HT-29 (cell line): Measurements from ENCODE around the gene VIPR2. TPM values are rescaled to one million over a fixed set of nuclear protein-coding genes. Genes with fewer than 3 reads are reported as not detected.
"Not testable (repeated sequence)": the region's sequence is repeated elsewhere in the genome, so short reads cannot be mapped to it uniquely, and the experiment has no call there.

ENCODE experiments used
- DNase-seq: peaks from one replicate; pipeline ENCODE4 v3.0.0-alpha.2; 2015; ENCODE audit warnings: low spot score
- total RNA-seq: library from RNA; depleted of rRNA; stranded (reverse); fragments of >200 nt; shearing (Covaris generic); gene quantifications from 2 replicates; pipeline ENCODE4 v1.2.3, GENCODE V29; 2014

Gene VIPR2
- total RNA-seq, 1 experiment from 2014 or later = not detected

GRCh38 chr7:159140170-159140910, 4.3 kb downstream of the VIPR2 start:
- DNase-seq = no peak

- no peak for DNase-seq
Measured at GRCh38 chr7:159139639-159140038, 5.0 kb downstream of the VIPR2 start.

GRCh38 chr7:159139202-159139601, 5.5 kb downstream of the VIPR2 start:
- DNase-seq = no peak

GRCh38 chr7:159138508-159138907, 6.2 kb downstream of the VIPR2 start:
- DNase-seq = no peak

- no peak for DNase-seq
Measured at GRCh38 chr7:159137906-159138305, 6.8 kb downstream of the VIPR2 start.

GRCh38 chr7:159136846-159137245, 7.8 kb downstream of the VIPR2 start:
- DNase-seq = no peak

GRCh38 chr7:159136442-159136841, 8.2 kb downstream of the VIPR2 start:
- no peak for DNase-seq

GRCh38 chr7:159136013-159136412, 8.7 kb downstream of the VIPR2 start:
- no peak for DNase-seq

GRCh38 chr7:159132670-159133443, 11.8 kb downstream of the VIPR2 start:
- DNase-seq = not testable (repeated sequence)

GRCh38 chr7:159130820-159131219, 13.8 kb downstream of the VIPR2 start:
- no peak for DNase-seq

GRCh38 chr7:159130199-159130775, 14.4 kb downstream of the VIPR2 start:
- DNase-seq = no peak

GRCh38 chr7:159128767-159129166, 15.9 kb downstream of the VIPR2 start:
- DNase-seq = no peak

GRCh38 chr7:159127691-159128642, 16.7 kb downstream of the VIPR2 start:
- DNase-seq = no peak

GRCh38 chr7:159126311-159127260, 18.1 kb downstream of the VIPR2 start:
- DNase-seq = no peak

GRCh38 chr7:159125955-159126270, 18.8 kb downstream of the VIPR2 start:
- DNase-seq = no peak

GRCh38 chr7:159125104-159125954, 19.3 kb downstream of the VIPR2 start:
- DNase-seq = no peak

- not testable (repeated sequence) for DNase-seq
Measured at GRCh38 chr7:159123793-159124192, 20.9 kb downstream of the VIPR2 start.

GRCh38 chr7:159123294-159123693, 21.4 kb downstream of the VIPR2 start:
- DNase-seq = not testable (repeated sequence)

- no peak for DNase-seq
Measured at GRCh38 chr7:159122276-159122675, 22.4 kb downstream of the VIPR2 start.
